H9 (cell line): ENCODE data around the gene SCGB1C1. TPM values are rescaled to one million over a fixed set of nuclear protein-coding genes. Genes with fewer than 3 reads are reported as not detected.

Source experiments
- DNase-seq: peaks from one replicate; pipeline ENCODE4 v3.0.0-alpha.2; 2017
- H2AFZ ChIP-seq: one replicate; pipeline ENCODE4 v1.6.1; 2013; ENCODE audit warnings: mild to moderate bottlenecking, low read length, control low read depth, moderate library complexity
- H2AK5ac ChIP-seq: 2 replicates; pipeline ENCODE4 v1.6.1; 2013; ENCODE audit warnings: low read length, control low read depth, mixed read lengths; ENCODE audit not compliant: insufficient read length
- H2BK120ac ChIP-seq: one replicate; pipeline ENCODE4 v1.6.1; 2013; ENCODE audit warnings: low read depth, mild to moderate bottlenecking, low read length, control low read depth, inconsistent platforms; ENCODE audit not compliant: poor library complexity, severe bottlenecking
- H2BK12ac ChIP-seq: 2 replicates; pipeline ENCODE4 v1.6.1; 2013; ENCODE audit warnings: low read length, control low read depth, mixed read lengths, low read depth; ENCODE audit not compliant: insufficient read length
- H2BK15ac ChIP-seq: 2 replicates; pipeline ENCODE4 v1.6.1; 2013; ENCODE audit warnings: low read depth, low read length, control low read depth
- H2BK20ac ChIP-seq: one replicate; pipeline ENCODE4 v1.6.1; 2013; ENCODE audit warnings: low read depth, mild to moderate bottlenecking, low read length, control low read depth, inconsistent platforms; ENCODE audit not compliant: poor library complexity, severe bottlenecking
- H2BK5ac ChIP-seq: 2 replicates; pipeline ENCODE4 v1.6.1; 2013; ENCODE audit warnings: low read length, control low read depth, mixed read lengths; ENCODE audit not compliant: insufficient read length
- H3K14ac ChIP-seq: 2 replicates; pipeline ENCODE4 v1.6.1; 2013; ENCODE audit warnings: low read length, control low read depth; ENCODE audit not compliant: insufficient read depth
- H3K18ac ChIP-seq: 2 replicates; pipeline ENCODE4 v1.6.1; 2013; ENCODE audit warnings: low read depth, mild to moderate bottlenecking, mixed read lengths, low read length, control low read depth; ENCODE audit not compliant: insufficient read length
- H3K23ac ChIP-seq: 2 replicates; pipeline ENCODE4 v1.6.1; 2013; ENCODE audit warnings: low read length, control low read depth, mixed read lengths, low read depth; ENCODE audit not compliant: insufficient read length
- H3K23me2 ChIP-seq: 2 replicates; pipeline ENCODE4 v1.6.1; 2013; ENCODE audit warnings: low read depth, mild to moderate bottlenecking, mixed read lengths, low read length, control low read depth; ENCODE audit not compliant: insufficient read length, poor library complexity, severe bottlenecking
- H3K27ac ChIP-seq: 2 replicates; pipeline ENCODE4 v1.5.1; 2013; ENCODE audit warnings: low read length, control low read depth, mixed read lengths, low read depth; ENCODE audit not compliant: insufficient read length
- H3K27me3 ChIP-seq: 2 replicates; pipeline ENCODE4 v1.6.1; 2013; ENCODE audit warnings: low read length, control low read depth, inconsistent platforms; ENCODE audit not compliant: insufficient read depth
- H3K4ac ChIP-seq: 2 replicates; pipeline ENCODE4 v1.6.1; 2013; ENCODE audit warnings: low read depth, mild to moderate bottlenecking, control low read depth, inconsistent platforms, low read length, moderate library complexity
- H3K4me1 ChIP-seq: 2 replicates; pipeline ENCODE4 v1.6.1; 2013; ENCODE audit warnings: low read length, control low read depth, inconsistent platforms; ENCODE audit not compliant: insufficient read depth
- H3K4me2 ChIP-seq: 2 replicates; pipeline ENCODE4 v1.6.1; 2013; ENCODE audit warnings: low read length, control low read depth, mixed read lengths; ENCODE audit not compliant: insufficient read length, insufficient read depth
- H3K56ac ChIP-seq: 2 replicates; pipeline ENCODE4 v1.6.1; 2013; ENCODE audit warnings: low read depth, mild to moderate bottlenecking, mixed read lengths, low read length, control low read depth; ENCODE audit not compliant: insufficient read length
- H3K79me1 ChIP-seq: 2 replicates; pipeline ENCODE4 v1.6.1; 2013; ENCODE audit warnings: low read depth, mild to moderate bottlenecking, moderate library complexity, low read length, control low read depth, inconsistent platforms; ENCODE audit not compliant: insufficient read depth, poor library complexity, severe bottlenecking
- H3K79me2 ChIP-seq: 2 replicates; pipeline ENCODE4 v1.6.1; 2013; ENCODE audit warnings: low read length, control low read depth, inconsistent platforms; ENCODE audit not compliant: insufficient read depth
- H3K9ac ChIP-seq: 2 replicates; pipeline ENCODE4 v1.6.1; 2013; ENCODE audit warnings: low read length, control low read depth, mixed read lengths; ENCODE audit not compliant: insufficient read length; ENCODE audit errors: extremely low read depth
- H3K9me3 ChIP-seq: one replicate; pipeline ENCODE4 v1.6.1; 2013; ENCODE audit warnings: low read depth, low read length, inconsistent platforms; ENCODE audit not compliant: control insufficient read depth
- H3T11ph ChIP-seq: one replicate; pipeline ENCODE4 v1.6.1; 2013; ENCODE audit warnings: mild to moderate bottlenecking, low read length, control low read depth, inconsistent platforms
- H4K20me1 ChIP-seq: one replicate; pipeline ENCODE4 v1.6.1; 2013; ENCODE audit not compliant: control insufficient read depth, insufficient read length, insufficient read depth
- H4K5ac ChIP-seq: 2 replicates; pipeline ENCODE4 v1.6.1; 2013; ENCODE audit warnings: low read depth, mild to moderate bottlenecking, mixed read lengths, low read length, control low read depth; ENCODE audit not compliant: insufficient read length
- H4K8ac ChIP-seq: replicated peaks from 2 replicates; pipeline ENCODE4 v1.6.1; 2013; ENCODE audit warnings: low read length, control low read depth, mixed read lengths, low read depth; ENCODE audit not compliant: insufficient read length
- H4K91ac ChIP-seq: 2 replicates; pipeline ENCODE4 v1.6.1; 2013; ENCODE audit warnings: low read depth, mild to moderate bottlenecking, moderate library complexity, mixed read lengths, low read length, control low read depth; ENCODE audit not compliant: insufficient read length
- H3K27ac Mint-ChIP-seq, 3 experiments: 2 replicates in 2 of 3; 3 replicates in 1 of 3; pipeline ENCODE4 v1.8.0; 2020 to 2021; ENCODE audit warnings: mixed read lengths in 3 of 3, mild to moderate bottlenecking in 1 of 3, moderate library complexity in 1 of 3
- H3K27me3 Mint-ChIP-seq: 2 replicates; pipeline ENCODE4 v1.8.0; 2021; ENCODE audit warnings: low read depth, mild to moderate bottlenecking, moderate library complexity, mixed read lengths
- H3K36me3 Mint-ChIP-seq, 3 experiments: 2 replicates in 2 of 3; 3 replicates in 1 of 3; pipeline ENCODE4 v1.8.0; 2020 to 2021; ENCODE audit warnings: low read depth in 3 of 3, mixed read lengths in 3 of 3; ENCODE audit not compliant: insufficient read depth in 1 of 3
- H3K4me1 Mint-ChIP-seq, 2 experiments: 2 replicates each; pipeline ENCODE4 v1.8.0; 2020; ENCODE audit warnings: mixed read lengths in 2 of 2
- H3K4me3 Mint-ChIP-seq, 2 experiments: 2 replicates in 1 of 2; 3 replicates in 1 of 2; pipeline ENCODE4 v1.8.0; 2020 to 2021; ENCODE audit warnings: mild to moderate bottlenecking in 2 of 2, mixed read lengths in 2 of 2, moderate library complexity in 1 of 2
- H3K9me3 Mint-ChIP-seq, 2 experiments: 2 replicates in 1 of 2; 3 replicates in 1 of 2; pipeline ENCODE4 v1.8.0; 2020; ENCODE audit warnings: mild to moderate bottlenecking in 2 of 2, mixed read lengths in 2 of 2, moderate library complexity in 1 of 2
- WGBS: extraction: QIAGEN DNeasy Blood & Tissue Kit; methylation state at CpG from one replicate; pipeline ENCODE4 v1.1.7; 2013; ENCODE audit warnings: missing lambda C conversion rate, low lambda C conversion rate, mixed read lengths; ENCODE audit not compliant: insufficient read length; ENCODE audit errors: extremely low coverage; 5-methylcytosine and 5-hydroxymethylcytosine counted together
- total RNA-seq: library from RNA; stranded (reverse); gene quantifications from 2 replicates; pipeline ENCODE4 v1.2.1, GENCODE V29; 2021
- TF ChIP-seq, protein P1 (sequence below): fragments of 200-600 bp; sonication (generic); conservative IDR thresholded peaks from 3 replicates; pipeline ENCODE4 v1.8.0; 2021; ENCODE audit warnings: antibody characterized with exemption, mild to moderate bottlenecking

SCGB1C1 gene
- total RNA-seq, 1 experiment from 2014 or later, result not detected

DNA sequence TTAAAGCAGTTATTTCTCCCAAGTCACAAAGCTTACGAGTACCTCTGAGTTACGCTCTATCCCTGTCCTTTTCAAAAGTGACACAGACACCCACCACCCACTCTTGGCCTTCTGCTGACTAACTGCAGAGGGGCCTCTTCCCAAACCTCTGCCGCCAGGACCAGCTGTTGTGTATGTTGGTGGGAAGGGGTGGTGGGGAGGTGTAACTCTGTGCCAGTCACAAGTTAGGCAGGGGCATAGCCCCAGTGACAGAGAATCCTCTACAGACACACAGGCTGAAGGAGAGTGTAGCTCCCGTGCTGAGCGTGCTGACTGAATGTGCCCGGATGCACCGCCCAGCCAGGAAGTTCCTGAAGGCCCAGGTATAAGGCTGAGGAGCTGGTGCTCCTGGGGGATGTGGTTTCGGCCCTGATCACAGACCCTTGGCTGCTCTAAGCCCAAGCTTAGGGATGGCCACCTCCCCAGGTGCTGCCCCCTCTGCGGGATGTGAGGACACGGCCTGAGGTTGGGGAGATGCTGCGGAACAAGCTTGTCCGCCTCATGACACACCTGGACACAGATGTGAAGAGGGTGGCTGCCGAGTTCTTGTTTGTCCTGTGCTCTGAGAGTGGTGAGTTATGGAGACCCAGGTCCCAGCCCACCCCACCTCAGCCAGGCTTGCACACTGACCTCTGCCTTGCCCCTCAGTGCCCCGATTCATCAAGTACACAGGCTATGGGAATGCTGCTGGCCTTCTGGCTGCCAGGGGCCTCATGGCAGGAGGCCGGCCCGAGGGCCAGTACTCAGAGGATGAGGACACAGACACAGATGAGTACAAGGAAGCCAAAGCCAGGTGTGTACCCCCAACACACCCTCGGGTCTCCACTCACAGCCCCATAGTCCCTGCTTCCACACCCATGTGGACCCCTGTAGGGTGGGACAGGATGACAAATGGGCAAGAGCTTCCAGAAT is 19.5 kb downstream of the SCGB1C1 start:
- no peak overlapping the region for H4K91ac ChIP-seq
- Mint-ChIP-seq H3K4me1 (peaks cover 0 to 8% of the 10 kb centered on the region in 2 experiments; a peak in 3 of 4 replicates), H3K27me3 (no peaks in the 10 kb centered on the region), H3K9me3 (no peaks in the 10 kb centered on the region), H3K27ac (no peak overlapping the region; a peak in 1 of 7 replicates), H3K4me3 (no peak overlapping the region), H3K36me3 (peaks cover 28 to 69% (median 62%) of the 10 kb centered on the region in 3 experiments)
- no peak for DNase-seq
- H3K23me2 ChIP-seq, result peaks cover 15% of the 10 kb centered on the region
- H3K79me2 ChIP-seq, result no peaks in the 10 kb centered on the region; the same call in 1 of the 2 replicates
- H3K14ac ChIP-seq, result no peak overlapping the region
- H3K23ac ChIP-seq, result no peak overlapping the region
- H3K27ac ChIP-seq, result no peak overlapping the region
- H3K27me3 ChIP-seq, result no peaks in the 10 kb centered on the region
- H3K79me1 ChIP-seq, result no peaks in the 10 kb centered on the region
- H2AFZ ChIP-seq, result no peak overlapping the region
- no peak overlapping the region for H3K4me2 ChIP-seq
- H3K56ac ChIP-seq, result no peak overlapping the region
- no peaks in the 10 kb centered on the region for H3K4me1 ChIP-seq
- H2BK15ac ChIP-seq, result no peak overlapping the region
- H4K5ac ChIP-seq, result no peak overlapping the region
- no peak overlapping the region for H3T11ph ChIP-seq
- no peak overlapping the region for H2AK5ac ChIP-seq
- no peak overlapping the region for H3K18ac ChIP-seq
- TF ChIP-seq, protein P1, sequence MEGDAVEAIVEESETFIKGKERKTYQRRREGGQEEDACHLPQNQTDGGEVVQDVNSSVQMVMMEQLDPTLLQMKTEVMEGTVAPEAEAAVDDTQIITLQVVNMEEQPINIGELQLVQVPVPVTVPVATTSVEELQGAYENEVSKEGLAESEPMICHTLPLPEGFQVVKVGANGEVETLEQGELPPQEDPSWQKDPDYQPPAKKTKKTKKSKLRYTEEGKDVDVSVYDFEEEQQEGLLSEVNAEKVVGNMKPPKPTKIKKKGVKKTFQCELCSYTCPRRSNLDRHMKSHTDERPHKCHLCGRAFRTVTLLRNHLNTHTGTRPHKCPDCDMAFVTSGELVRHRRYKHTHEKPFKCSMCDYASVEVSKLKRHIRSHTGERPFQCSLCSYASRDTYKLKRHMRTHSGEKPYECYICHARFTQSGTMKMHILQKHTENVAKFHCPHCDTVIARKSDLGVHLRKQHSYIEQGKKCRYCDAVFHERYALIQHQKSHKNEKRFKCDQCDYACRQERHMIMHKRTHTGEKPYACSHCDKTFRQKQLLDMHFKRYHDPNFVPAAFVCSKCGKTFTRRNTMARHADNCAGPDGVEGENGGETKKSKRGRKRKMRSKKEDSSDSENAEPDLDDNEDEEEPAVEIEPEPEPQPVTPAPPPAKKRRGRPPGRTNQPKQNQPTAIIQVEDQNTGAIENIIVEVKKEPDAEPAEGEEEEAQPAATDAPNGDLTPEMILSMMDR, result no peak
- H4K20me1 ChIP-seq, result no peaks in the 10 kb centered on the region
- H2BK5ac ChIP-seq, result no peak overlapping the region
- no peak overlapping the region for H2BK120ac ChIP-seq
- H2BK20ac ChIP-seq, result no peak overlapping the region
- no CpG with 5 or more reads among the region's 17 CpGs for WGBS
- H3K9ac ChIP-seq, result no peak overlapping the region
- no peak overlapping the region for H3K4ac ChIP-seq
- H2BK12ac ChIP-seq, result no peak overlapping the region
- no peaks in the 10 kb centered on the region for H3K9me3 ChIP-seq
- H4K8ac ChIP-seq, result no peak overlapping the region
